A549 (cell line): Measurements from ENCODE around the gene GRPEL2.

ENCODE experiments used
- CBX8 ChIP-seq: fragments of 200-600 bp; sonication (generic); IDR thresholded peaks from 2 replicates; pipeline ENCODE4 v1.6.1; 2016
- CHD2 ChIP-seq: fragments of 150-350 bp; IDR thresholded peaks from 2 replicates; pipeline ENCODE4 v1.6.1; 2014; ENCODE audit warnings: low read length; ENCODE audit not compliant: partially characterized antibody
- CTCF ChIP-seq: fragments of >200 bp; sonication (Bioruptor Twin); formaldehyde crosslinking; IDR thresholded peaks from 3 replicates; pipeline ENCODE4 v1.5.1; 2016
- ESRRA ChIP-seq: fragments of 150-350 bp; IDR thresholded peaks from 2 replicates; pipeline ENCODE4 v1.6.1; 2014; ENCODE audit warnings: mild to moderate bottlenecking, low read length, borderline replicate concordance
- FOSL2 ChIP-seq, 2 experiments: fragments of 450-650 bp in 1 of 2; fragments of >200 bp in 1 of 2; sonication (Bioruptor Twin) in 1 of 2; formaldehyde crosslinking; IDR thresholded peaks; 2 replicates each; pipeline versions ENCODE4 v1.5.0 to v1.6.1; 2016 to 2020; ENCODE audit warnings: mild to moderate bottlenecking in 1 of 2, moderate library complexity in 1 of 2
- KDM1A ChIP-seq: fragments of 200-600 bp; sonication (generic); IDR thresholded peaks from 2 replicates; pipeline ENCODE4 v1.6.1; 2016; ENCODE audit warnings: low read depth, mild to moderate bottlenecking
- POLR2A ChIP-seq: IDR thresholded peaks from 2 replicates; pipeline ENCODE4 v1.6.1; 2012; ENCODE audit warnings: mild to moderate bottlenecking, low read length
- SMC3 ChIP-seq: fragments of >200 bp; sonication (Bioruptor Twin); formaldehyde crosslinking; IDR thresholded peaks from 3 replicates; pipeline ENCODE4 v1.6.1; 2018; ENCODE audit warnings: inconsistent platforms
- USF2 ChIP-seq: fragments of 450-650 bp; IDR thresholded peaks from 2 replicates; pipeline ENCODE4 v1.6.1; 2014; ENCODE audit warnings: antibody characterized with exemption

DNA sequence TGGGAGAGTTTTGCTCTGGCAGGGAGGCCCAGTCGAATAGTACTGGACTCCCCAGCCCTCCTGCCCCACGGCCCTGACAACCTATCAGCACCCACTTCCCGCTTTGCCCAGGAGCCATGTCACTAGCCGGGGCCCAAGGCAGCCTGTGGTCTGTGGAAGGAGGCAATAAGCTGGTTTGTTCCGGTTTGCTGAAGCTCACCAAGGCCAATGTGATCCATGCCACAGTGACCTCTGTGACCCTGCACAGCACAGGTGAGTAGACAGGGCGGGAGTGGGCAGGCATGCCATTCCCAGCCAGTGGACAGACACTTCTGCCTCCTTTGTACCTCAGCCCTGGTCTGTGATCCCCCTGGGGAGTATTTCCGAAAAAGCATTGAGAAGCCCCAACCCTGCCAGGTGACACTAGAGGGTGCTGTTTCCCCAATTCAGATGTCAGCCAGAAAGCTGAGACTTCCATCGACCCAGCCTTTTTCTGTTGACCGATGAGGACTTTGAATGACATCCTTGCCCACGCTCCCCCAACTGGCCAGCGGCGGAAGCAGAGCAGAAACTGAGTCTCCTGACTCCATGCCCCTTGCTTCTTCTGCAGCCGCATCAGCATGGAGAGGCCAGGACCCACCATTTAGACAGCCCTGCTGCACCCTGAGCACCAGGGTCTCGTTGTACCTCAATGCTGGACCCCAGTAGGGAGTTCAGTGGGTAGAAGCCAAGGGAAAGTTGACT, 22.1 kb downstream of the GRPEL2 start:
- TF ChIP-seq CTCF, result peak; percentile 84
- TF ChIP-seq SMC3, result peak; percentile 69
- no peak for TF ChIP-seq POLR2A
- no peak for TF ChIP-seq FOSL2 (IDR thresholded peaks at IDR 0.05)
- no peak for TF ChIP-seq FOSL2 (CRISPR knock-in tag; IDR thresholded peaks at IDR 0.05)
- no peak for TF ChIP-seq CBX8
- TF ChIP-seq ESRRA, result no peak
- no peak for TF ChIP-seq CHD2
- no peak for TF ChIP-seq USF2
- no peak for TF ChIP-seq KDM1A
